GM12891 (cell line): ENCODE data around the gene SLC8A1.

Experiments
- DNase-seq: peaks from one replicate; pipeline ENCODE4 v3.0.0; 2011; ENCODE audit warnings: low spot score; ENCODE audit not compliant: insufficient read length
- FAIRE-seq: peaks from 2 replicates; lab custom pipeline; 2011; peaks lifted over from hg19 to GRCh38; lab: Jason Lieb, UNC
- PAX5 ChIP-seq: IDR thresholded peaks from 2 replicates; pipeline ENCODE4 v1.6.1; 2011; ENCODE audit warnings: low read length, moderate library complexity, mild to moderate bottlenecking; ENCODE audit not compliant: insufficient read depth, severe bottlenecking
- POLR2A ChIP-seq: IDR thresholded peaks from 2 replicates; pipeline ENCODE4 v1.6.1; 2011; ENCODE audit warnings: low read depth, low read length, control low read depth
- POLR2AphosphoS5 ChIP-seq: IDR thresholded peaks from 2 replicates; pipeline ENCODE4 v1.6.1; 2011; ENCODE audit warnings: low read depth, low read length, control low read depth
- POU2F2 ChIP-seq: IDR thresholded peaks from 2 replicates; pipeline ENCODE4 v1.6.1; 2011; ENCODE audit warnings: low read depth, mild to moderate bottlenecking, control low read depth, low read length, moderate library complexity
- SPI1 ChIP-seq: IDR thresholded peaks from 2 replicates; pipeline ENCODE4 v1.6.1; 2011; ENCODE audit warnings: low read depth, low read length, control low read depth
- TAF1 ChIP-seq: IDR thresholded peaks from 2 replicates; pipeline ENCODE4 v1.6.1; 2011; ENCODE audit warnings: low read depth, low read length, control low read depth

Gene SLC8A1

GRCh38 chr2:40168032-40168431, 283.9 kb downstream of the SLC8A1 start:
- FAIRE-seq, result no peak
- no peak for TF ChIP-seq SPI1
- TF ChIP-seq TAF1, result no peak
- TF ChIP-seq POLR2A, result no peak
- TF ChIP-seq PAX5, result no peak
- TF ChIP-seq POU2F2, result no peak
- no peak for TF ChIP-seq POLR2AphosphoS5
- no peak for DNase-seq

- DNase-seq (no peak), FAIRE-seq (no peak)
- no peak for TF ChIP-seq POLR2AphosphoS5
- no peak for TF ChIP-seq TAF1
- no peak for TF ChIP-seq POLR2A
- no peak for TF ChIP-seq PAX5
- no peak for TF ChIP-seq SPI1
- TF ChIP-seq POU2F2, result no peak
These were observed 285.9 kb downstream of the SLC8A1 start for GRCh38 chr2:40166006-40166405.

DNA sequence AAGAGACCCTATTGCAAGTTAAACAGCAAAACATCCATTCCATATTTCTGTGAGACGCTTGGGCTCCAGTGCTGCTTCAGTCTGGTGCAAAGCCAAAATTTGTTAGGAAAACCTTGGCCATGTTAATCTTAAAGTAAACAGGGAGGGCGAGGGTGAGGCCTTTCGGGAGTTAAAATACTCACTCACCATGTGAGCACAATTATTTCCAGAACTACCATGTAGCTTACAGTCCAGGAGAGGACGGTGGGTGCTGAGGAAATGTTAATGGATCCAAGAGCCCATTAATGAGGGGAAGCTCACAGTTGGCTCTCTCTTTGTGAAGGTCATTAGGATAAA, 286.4 kb downstream of the SLC8A1 start:
- TF ChIP-seq SPI1 (no peak), POLR2AphosphoS5 (no peak), POU2F2 (no peak), PAX5 (no peak)
- no peak for DNase-seq
- no peak for FAIRE-seq

GRCh38 chr2:40164736-40165508, 287.0 kb downstream of the SLC8A1 start:
- TF ChIP-seq POLR2AphosphoS5 (no peak), POLR2A (no peak), TAF1 (no peak), POU2F2 (no peak), SPI1 (no peak), PAX5 (no peak)
- FAIRE-seq, result no peak
- no peak for DNase-seq

GRCh38 chr2:40161986-40162385, 289.9 kb downstream of the SLC8A1 start:
- DNase-seq (no peak), FAIRE-seq (no peak)
- no peak for TF ChIP-seq POLR2A
- no peak for TF ChIP-seq PAX5
- TF ChIP-seq TAF1, result no peak
- no peak for TF ChIP-seq POLR2AphosphoS5
- TF ChIP-seq SPI1, result no peak
- TF ChIP-seq POU2F2, result no peak

- no peak for FAIRE-seq
These were observed 291.1 kb downstream of the SLC8A1 start for GRCh38 chr2:40160751-40161218.

GRCh38 chr2:40159333-40159732, 292.6 kb downstream of the SLC8A1 start:
- no peak for DNase-seq
- no peak for TF ChIP-seq TAF1
- FAIRE-seq, result no peak

More at GRCh38 chr2:40160751-40161218, 291.1 kb downstream of the SLC8A1 start:
- TF ChIP-seq TAF1 (no peak), POLR2A (no peak), POLR2AphosphoS5 (no peak), PAX5 (no peak), SPI1 (no peak)
- DNase-seq, result no peak

DNA sequence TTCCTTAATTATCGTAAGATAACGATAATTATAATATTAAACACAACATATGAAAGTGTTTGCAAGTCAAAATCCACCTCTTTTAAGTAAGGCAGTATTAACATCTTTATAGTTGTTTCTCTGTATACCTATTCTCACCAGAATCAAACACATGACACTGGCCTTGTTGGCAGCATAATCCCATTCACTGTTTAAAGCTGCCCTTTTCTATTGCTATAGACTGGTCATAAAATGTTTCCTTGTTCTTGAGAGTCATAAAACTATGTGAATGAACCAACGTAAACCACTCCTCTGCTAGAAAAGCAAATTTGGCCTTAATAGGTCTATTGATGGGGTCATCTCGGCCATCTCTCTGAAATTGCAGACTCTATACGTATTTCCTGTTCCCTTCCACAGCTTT, 293.1 kb downstream of the SLC8A1 start:
- DNase-seq, result no peak
- no peak for TF ChIP-seq SPI1
- TF ChIP-seq TAF1, result no peak
- TF ChIP-seq PAX5, result no peak
- TF ChIP-seq POLR2AphosphoS5, result no peak
- TF ChIP-seq POLR2A, result no peak
- no peak for TF ChIP-seq POU2F2

DNA sequence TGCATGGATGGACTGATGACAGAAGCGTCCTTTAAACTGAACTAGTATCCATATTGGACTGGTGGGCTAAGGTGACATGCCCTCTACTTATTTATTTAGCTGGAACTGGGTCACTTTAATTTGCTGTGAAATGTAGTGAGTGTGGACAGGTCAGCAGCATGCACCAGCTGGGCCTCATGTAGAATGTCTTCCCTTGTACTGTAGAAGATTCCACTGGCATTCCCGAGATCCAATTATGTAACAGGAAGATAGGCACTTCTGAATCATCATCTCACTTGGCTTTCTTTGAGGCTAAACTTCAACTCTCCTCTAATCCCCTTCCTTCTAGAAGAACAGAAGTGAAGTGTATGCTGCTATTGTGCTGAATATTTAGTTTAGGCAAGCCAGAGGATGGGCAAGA, 296.2 kb downstream of the SLC8A1 start:
- TF ChIP-seq PAX5, result no peak
- TF ChIP-seq POU2F2, result no peak
- TF ChIP-seq TAF1, result no peak
- TF ChIP-seq POLR2AphosphoS5, result no peak
- no peak for TF ChIP-seq POLR2A
- TF ChIP-seq SPI1, result no peak
- DNase-seq, result no peak
- FAIRE-seq, result no peak

More for the DNA sequence above, 293.1 kb downstream of the SLC8A1 start:
- FAIRE-seq, result no peak

DNA sequence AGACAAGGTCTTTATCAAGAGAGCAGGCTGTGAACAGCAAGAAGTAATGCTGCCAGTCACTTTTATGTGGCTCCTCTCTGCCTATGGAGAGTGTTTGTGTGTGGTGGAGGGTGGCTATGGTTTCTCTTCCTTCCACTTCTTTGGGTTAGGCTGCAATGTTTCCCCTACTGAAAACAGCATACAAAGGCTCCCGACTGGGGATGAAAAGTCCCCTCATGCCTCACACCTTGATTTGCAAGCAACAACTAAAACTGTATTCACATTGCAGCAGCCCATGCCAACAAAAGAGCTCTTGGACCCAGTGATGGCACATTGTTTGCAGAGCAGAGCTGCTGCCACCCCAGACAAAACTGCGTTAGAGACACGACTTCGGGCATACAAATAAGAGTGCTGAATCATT, 301.6 kb downstream of the SLC8A1 start:
- no peak for TF ChIP-seq PAX5
- no peak for TF ChIP-seq POLR2A
- TF ChIP-seq POLR2AphosphoS5, result no peak
- FAIRE-seq, result no peak
- DNase-seq, result no peak
